ENCODE results near the gene FGGY.
"Not testable (repeated sequence)": the region's sequence is repeated elsewhere in the genome, so short reads cannot be mapped to it uniquely, and the experiment has no call there.

FGGY gene

GRCh38 chr1:59690171-59690930 is 393.5 kb downstream of the FGGY start:
- no peak for DNase-seq

GRCh38 chr1:59691261-59691660 is 394.4 kb downstream of the FGGY start:
- DNase-seq = no peak

DNA sequence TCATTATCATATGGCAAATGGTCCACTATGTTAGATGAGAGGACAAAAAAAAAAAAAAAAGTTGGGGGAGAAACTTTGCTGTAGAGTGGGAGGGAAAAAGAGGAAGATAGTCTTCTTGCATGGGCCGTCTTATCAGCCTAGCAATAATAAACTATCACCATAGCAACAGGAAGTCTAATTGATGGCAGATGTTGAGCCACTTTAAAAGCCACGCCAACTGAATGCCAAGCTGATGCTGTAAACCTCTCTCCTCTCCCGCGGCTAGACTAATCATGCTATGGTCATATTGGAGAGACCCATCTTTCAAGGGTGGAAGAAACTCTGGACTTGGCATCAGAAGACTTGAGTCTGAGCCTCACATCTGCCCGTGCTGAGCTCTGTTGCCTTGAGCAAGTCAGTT is 395.7 kb downstream of the FGGY start:
- no peak for DNase-seq

- DNase-seq = no peak
Measured at GRCh38 chr1:59693406-59693805, 396.5 kb downstream of the FGGY start.

DNA sequence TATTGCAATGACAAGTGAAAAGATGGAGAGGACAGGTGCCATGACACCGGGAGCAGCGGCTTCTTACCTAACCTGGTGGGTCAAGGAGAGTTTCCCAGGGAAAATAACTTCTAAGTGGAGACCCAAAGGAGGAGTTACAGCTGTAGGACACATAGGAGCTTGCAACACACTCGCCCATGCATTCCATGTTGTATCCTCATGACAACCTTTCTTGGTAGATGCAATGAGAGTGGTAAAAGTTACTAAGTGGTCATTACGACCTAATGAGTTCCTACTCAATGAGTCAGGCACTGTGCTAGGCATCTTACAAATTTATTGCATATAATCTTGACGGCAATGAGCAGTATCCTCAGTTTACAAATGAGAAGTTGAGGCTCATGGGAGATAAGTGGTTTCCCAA is 398.4 kb downstream of the FGGY start:
- DNase-seq = no peak

DNA sequence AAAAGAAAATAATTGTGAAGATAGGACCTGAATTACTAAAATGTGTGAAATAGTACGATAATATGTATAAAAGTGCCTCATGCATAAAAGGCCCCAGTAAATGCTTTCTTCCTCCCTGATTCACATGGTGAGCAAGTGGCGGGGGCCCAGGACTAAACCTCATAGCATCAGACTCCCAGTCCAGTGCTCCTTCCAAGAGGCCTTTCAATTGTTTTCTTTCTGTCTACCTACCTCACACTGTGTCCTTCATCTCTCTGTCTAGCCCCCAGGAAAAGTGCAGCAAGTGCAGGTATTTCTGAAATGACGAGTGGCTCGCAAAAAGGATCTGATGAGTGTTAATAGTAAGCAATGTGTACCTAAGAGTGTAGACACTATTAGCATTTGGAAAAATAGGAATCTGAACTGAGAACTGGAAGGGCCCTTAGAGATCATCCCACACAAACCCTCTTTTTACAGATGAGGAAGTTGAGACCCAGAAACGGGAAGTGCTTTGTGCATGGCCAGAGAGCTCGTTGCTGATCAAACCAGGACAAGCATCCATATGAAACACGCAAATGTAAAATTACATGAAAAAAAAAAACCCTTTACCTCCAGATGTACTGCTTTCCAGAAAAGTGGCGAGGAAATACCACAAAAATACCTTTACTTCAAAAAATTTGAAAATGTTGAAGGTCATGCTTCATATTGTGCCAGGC is 399.7 kb downstream of the FGGY start:
- DNase-seq = no peak

- peak; percentile 6 for DNase-seq
Measured at GRCh38 chr1:59697150-59697800, 400.4 kb downstream of the FGGY start.

GRCh38 chr1:59698386-59698785 is 401.5 kb downstream of the FGGY start:
- no peak for DNase-seq

- no peak for DNase-seq
Measured at GRCh38 chr1:59699227-59699847, 402.4 kb downstream of the FGGY start.

GRCh38 chr1:59701376-59701775 is 404.5 kb downstream of the FGGY start:
- DNase-seq = no peak

DNA sequence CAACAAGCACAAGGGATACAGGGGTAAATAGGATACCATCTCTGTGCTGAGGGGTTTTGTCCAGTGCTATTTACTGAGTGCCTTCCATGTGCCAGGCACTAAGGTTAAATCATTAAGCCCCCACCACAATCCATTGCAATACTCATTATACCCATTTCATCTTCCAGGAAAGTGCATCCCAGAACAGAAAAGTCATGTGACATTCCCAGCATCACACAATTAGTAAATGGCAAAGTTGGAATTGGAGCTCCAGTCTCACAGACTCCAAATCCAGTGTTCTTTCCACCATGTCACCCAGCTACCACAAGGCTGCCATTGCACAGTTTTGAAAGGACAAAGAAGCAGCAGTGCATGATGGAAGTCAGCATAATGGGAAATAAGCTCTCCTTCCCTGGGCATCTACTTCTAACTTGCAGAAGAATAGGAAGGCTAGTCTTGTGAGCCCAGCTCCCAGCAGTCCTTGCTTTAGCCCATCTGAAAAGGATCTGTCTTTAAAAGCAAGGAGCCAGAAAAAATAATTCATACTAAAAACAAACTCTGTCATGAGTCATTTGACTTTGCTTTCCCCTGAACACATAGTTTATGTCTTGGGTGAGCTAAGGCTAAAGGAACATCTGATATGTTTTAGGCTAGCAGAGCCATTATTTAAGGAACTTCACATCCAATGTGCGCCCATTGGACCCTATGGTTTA is 406.5 kb downstream of the FGGY start:
- DNase-seq = no peak

- DNase-seq = no peak
Measured at GRCh38 chr1:59703918-59704378, 407.1 kb downstream of the FGGY start.

DNA sequence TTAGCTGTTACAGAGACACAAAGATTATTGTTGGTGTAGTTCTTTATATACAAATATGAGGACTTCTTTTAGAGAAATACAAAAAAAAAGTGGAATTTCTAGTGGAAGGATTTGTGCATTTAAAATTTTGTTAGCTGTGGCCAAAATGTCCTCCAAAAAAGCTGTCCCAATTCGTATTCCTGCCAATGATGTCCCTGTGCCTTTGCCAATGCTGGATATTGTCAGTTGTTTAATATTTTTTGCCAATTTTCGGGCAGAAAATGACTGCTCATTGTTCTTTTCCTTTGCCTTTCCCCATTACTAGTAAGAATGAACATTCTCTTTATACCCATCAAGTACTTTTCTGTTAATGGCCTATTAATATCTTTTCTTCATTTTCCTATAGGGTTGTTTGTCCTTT is 407.8 kb downstream of the FGGY start:
- no peak for DNase-seq

- no peak for DNase-seq
Measured at GRCh38 chr1:59705466-59706302, 408.8 kb downstream of the FGGY start.

GRCh38 chr1:59706303-59706599 is 409.4 kb downstream of the FGGY start:
- DNase-seq = no peak

DNA sequence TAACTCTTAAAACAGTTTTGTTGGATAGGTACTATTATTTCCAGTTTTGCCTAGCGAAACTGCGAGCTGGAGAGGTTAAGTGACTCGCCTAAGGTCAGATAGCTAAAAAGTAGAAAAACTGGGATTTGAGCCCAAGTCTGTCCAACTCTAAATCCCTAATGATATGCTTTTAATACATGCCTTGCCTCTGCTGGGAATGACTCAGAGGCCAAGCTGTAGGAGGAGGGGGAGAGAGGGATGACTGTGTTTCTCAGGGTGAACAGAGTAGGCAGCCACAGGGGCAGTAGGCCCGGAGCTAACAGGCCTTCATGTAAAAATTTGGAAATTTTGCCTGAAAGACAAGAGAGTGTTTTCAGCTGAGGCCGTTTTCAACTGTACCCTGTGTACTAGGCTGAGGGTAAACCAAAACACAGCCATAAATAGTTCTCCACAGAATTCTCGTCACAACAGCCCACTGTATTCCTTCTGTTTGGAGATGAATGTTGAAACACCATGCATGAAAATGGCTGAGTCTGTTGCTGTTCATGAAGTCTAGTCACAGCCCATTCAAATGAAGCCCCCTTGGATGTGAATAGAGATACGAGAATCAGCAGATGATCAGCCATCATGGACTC is 410.4 kb downstream of the FGGY start:
- DNase-seq = no peak

- no peak for DNase-seq
Measured at GRCh38 chr1:59709333-59709732, 412.4 kb downstream of the FGGY start.

DNA sequence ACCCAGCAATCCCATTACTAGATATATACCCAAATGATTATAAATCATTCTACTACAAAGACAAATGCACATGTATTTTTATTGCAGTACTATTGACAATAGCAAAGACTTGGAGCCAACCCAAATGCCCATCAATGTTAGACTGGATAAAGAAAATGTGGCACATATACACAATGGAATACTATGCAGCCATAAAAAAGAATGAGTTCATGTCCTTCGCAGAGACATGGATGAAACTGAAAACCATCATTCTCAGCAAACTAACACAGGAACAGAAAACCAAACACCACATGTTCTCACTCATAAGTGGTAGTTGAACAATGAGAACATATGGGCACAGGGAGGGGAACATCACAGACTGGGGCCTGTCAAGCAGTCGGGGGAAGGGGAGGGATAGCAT is 414.0 kb downstream of the FGGY start:
- DNase-seq = not testable (repeated sequence)

- no peak for DNase-seq
Measured at GRCh38 chr1:59714219-59714618, 417.3 kb downstream of the FGGY start.

DNA sequence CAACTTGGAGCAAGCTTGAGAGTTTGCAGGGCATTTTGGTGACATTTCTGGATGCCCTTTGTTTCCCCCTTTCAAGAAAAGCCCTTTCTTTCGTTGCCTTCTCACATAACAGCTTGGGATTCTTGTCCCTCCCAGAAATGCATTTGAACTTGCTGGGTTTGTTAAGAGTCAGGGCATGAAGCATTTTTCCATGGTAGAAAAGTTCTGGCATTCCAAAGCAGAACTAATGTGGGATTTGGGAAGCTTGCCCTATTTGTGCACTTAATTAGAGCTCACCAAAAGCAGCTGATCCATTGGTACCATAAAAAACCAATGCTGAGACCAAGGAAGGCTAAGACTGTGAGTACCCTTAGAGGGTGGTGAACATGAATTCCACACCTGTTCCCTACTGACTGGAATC is 418.1 kb downstream of the FGGY start:
- no peak for DNase-seq

DNA sequence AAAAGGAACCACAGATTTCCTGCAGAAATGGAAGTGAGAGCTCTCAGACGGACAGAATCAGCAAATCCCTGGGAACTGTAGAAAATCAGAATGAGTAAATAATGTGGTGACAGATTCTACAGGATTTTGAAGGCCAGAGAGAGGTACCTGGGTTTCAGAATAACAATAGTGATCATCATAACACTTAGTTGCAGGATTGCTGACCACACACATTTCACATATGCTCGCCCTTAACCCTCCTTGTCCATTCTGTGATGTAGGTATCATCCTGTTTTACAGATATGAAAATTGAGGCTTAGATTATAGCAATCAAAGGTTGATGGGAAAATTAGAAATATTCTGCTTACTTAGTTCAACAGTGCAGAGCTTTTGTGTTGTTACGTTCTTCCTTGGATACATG is 419.9 kb downstream of the FGGY start:
- DNase-seq = no peak

Measured in NK-92 treated with Interleukin-12 subunit alpha and Interleukin-12 subunit beta, amount 100 ng/mL, for 24 hours (cell line).